ENCODE measurements around the gene EHMT2. TPM values are rescaled to one million over a fixed set of nuclear protein-coding genes. Genes with fewer than 3 reads are reported as not detected.
A peak's percentile ranks its signal among the peaks of the same experiment; 100 is the strongest.

Gene EHMT2
- total RNA-seq, 1 experiment from 2014 or later, result 117 TPM

- Histone ChIP-seq H3K9me3 (ENCODE audit: low read depth, low read length, poor library complexity, severe bottlenecking) (no peaks in the 10 kb centered on the region), H3K27me3 (replicated peaks; ENCODE audit: insufficient read depth, low read depth, low read length, poor library complexity) (no peaks in the 10 kb centered on the region), H3K4me3 (ENCODE audit: low read depth, low read length, poor library complexity, severe bottlenecking) (peak overlapping the region; percentile 74), H3K4me1 (ENCODE audit: insufficient read depth, low read length, poor library complexity, severe bottlenecking) (peaks cover 17% of the 10 kb centered on the region), H3K36me3 (ENCODE audit: insufficient read depth, low read length, poor library complexity, severe bottlenecking) (peaks cover 54% of the 10 kb centered on the region), H3K27ac (ENCODE audit: low read depth, low read length, poor library complexity, severe bottlenecking) (peak overlapping the region; percentile 98)
- CTCF ChIA-PET, result no interaction called here
- BruUV-seq (replicated peaks), result no TSS peak
- TF ChIP-seq EZH2 (IDR thresholded peaks at IDR 0.05; ENCODE audit: borderline replicate concordance, low read depth, low read length, poor library complexity, severe bottlenecking), result no peak
- TF ChIP-seq, protein P1, sequence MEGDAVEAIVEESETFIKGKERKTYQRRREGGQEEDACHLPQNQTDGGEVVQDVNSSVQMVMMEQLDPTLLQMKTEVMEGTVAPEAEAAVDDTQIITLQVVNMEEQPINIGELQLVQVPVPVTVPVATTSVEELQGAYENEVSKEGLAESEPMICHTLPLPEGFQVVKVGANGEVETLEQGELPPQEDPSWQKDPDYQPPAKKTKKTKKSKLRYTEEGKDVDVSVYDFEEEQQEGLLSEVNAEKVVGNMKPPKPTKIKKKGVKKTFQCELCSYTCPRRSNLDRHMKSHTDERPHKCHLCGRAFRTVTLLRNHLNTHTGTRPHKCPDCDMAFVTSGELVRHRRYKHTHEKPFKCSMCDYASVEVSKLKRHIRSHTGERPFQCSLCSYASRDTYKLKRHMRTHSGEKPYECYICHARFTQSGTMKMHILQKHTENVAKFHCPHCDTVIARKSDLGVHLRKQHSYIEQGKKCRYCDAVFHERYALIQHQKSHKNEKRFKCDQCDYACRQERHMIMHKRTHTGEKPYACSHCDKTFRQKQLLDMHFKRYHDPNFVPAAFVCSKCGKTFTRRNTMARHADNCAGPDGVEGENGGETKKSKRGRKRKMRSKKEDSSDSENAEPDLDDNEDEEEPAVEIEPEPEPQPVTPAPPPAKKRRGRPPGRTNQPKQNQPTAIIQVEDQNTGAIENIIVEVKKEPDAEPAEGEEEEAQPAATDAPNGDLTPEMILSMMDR (conservative IDR thresholded peaks at IDR 0.05; ENCODE audit: low read depth, low read length), result no peak
- intact Hi-C loops (cut with micrococcal nuclease; ENCODE audit: unreplicated experiment), result no loop called here
- no peak for DNase-seq (ENCODE audit: low spot score)
- POLR2A ChIA-PET (ENCODE audit: low non-redundant PET), result no interaction called here
These were observed 60.0 kb downstream of the EHMT2 start for GRCh38 chr6:31837369-31838113.

DNA sequence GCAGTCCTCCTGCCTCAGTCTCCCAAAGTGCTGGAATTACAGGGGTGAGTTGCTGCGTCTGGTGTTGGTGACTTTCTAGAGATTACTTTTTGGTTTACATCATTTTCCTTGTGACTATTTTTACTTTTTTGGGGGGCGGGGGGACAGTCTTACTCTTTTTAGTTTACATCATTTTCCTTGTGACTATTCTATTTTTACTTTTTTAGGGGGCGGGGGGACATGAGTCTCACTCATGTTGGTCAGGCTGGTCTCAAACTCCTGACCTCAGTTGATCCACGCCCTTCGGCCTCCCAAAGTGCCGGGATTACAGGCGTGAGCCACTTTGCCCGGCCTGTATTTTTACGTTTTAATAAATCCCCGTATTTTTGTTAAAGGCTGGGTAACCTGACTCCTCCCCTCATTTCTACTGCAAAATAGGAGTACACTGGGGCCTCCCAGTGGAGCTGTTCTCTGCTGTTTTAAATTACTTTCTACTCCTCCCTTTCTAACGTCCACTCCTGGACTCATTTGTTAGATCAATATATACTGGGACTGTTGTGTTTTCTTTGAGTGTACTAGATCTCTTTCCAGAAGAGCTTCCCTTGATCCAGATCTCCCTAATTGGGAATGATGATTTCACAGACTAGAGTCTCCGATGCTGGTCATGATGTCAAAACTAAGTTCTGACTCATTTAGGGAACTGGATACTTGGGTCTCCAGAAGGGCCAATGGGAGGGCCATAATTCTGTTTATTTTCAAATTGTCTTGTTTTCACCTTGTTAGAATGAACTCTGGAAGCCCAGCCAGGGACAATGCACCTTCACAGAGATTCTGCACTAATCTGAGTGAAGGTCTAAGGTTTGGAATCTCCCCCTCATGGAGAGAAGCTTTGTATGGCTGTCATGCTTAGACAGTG, 60.8 kb downstream of the EHMT2 start:
- ChIA-PET CTCF (no interaction called here), POLR2A (ENCODE audit: low non-redundant PET) (interaction anchor here (0.6 kb wide), 1 partner anchor 233 kb away, joined by 3 read pairs; no protein-coding TSS in a partner anchor)
- no TSS peak for BruUV-seq (replicated peaks)
- peaks cover 54% of the 10 kb centered on the region for H3K36me3 ChIP-seq (ENCODE audit: insufficient read depth, low read length, poor library complexity, severe bottlenecking)
- H3K4me3 ChIP-seq (ENCODE audit: low read depth, low read length, poor library complexity, severe bottlenecking), result peak overlapping the region; percentile 74
- peak overlapping the region; percentile 98 for H3K27ac ChIP-seq (ENCODE audit: low read depth, low read length, poor library complexity, severe bottlenecking)
- no peaks in the 10 kb centered on the region for H3K27me3 ChIP-seq (replicated peaks; ENCODE audit: insufficient read depth, low read depth, low read length, poor library complexity)
- no peak for TF ChIP-seq EZH2 (IDR thresholded peaks at IDR 0.05; ENCODE audit: borderline replicate concordance, low read depth, low read length, poor library complexity, severe bottlenecking)
- TF ChIP-seq, protein P1 (conservative IDR thresholded peaks at IDR 0.05; ENCODE audit: low read depth, low read length), result no peak
- DNase-seq (ENCODE audit: low spot score), result no peak
- H3K4me1 ChIP-seq (ENCODE audit: insufficient read depth, low read length, poor library complexity, severe bottlenecking), result peaks cover 19% of the 10 kb centered on the region
- intact Hi-C loops (cut with micrococcal nuclease; ENCODE audit: unreplicated experiment), result no loop called here
- no peaks in the 10 kb centered on the region for H3K9me3 ChIP-seq (ENCODE audit: low read depth, low read length, poor library complexity, severe bottlenecking)

- peaks cover 52% of the 10 kb centered on the region for H3K36me3 ChIP-seq (ENCODE audit: insufficient read depth, low read length, poor library complexity, severe bottlenecking)
- intact Hi-C loops (cut with micrococcal nuclease; ENCODE audit: unreplicated experiment), result no loop called here
- ChIA-PET CTCF (interaction anchor here (0.7 kb wide), 1 partner anchor 103 kb away, joined by 11 read pairs; no protein-coding TSS in a partner anchor), POLR2A (ENCODE audit: low non-redundant PET) (interaction anchor here (0.6 to 0.7 kb wide), 2 partner anchors 13 to 233 kb away, joined by 3 to 10 read pairs; no protein-coding TSS in a partner anchor)
- H3K4me3 ChIP-seq (ENCODE audit: low read depth, low read length, poor library complexity, severe bottlenecking), result peak overlapping the region; percentile 74
- peak overlapping the region; percentile 98 for H3K27ac ChIP-seq (ENCODE audit: low read depth, low read length, poor library complexity, severe bottlenecking)
- no peaks in the 10 kb centered on the region for H3K27me3 ChIP-seq (replicated peaks; ENCODE audit: insufficient read depth, low read depth, low read length, poor library complexity)
- DNase-seq (ENCODE audit: low spot score), result no peak
- H3K9me3 ChIP-seq (ENCODE audit: low read depth, low read length, poor library complexity, severe bottlenecking), result no peaks in the 10 kb centered on the region
- BruUV-seq (replicated peaks), result no TSS peak
- TF ChIP-seq EZH2 (IDR thresholded peaks at IDR 0.05; ENCODE audit: borderline replicate concordance, low read depth, low read length, poor library complexity, severe bottlenecking), result no peak
- TF ChIP-seq, protein P1 (conservative IDR thresholded peaks at IDR 0.05; ENCODE audit: low read depth, low read length), result no peak
- H3K4me1 ChIP-seq (ENCODE audit: insufficient read depth, low read length, poor library complexity, severe bottlenecking), result peaks cover 25% of the 10 kb centered on the region
These were observed 61.4 kb downstream of the EHMT2 start for GRCh38 chr6:31836047-31836473.

Measured in A673 (cell line).